Endothelial cell of umbilical vein (primary cell): ENCODE measurements around the gene SEH1L.

Experiments
- CTCF ChIP-seq, 2 donors: IDR thresholded peaks; 1 replicate in 1 of 2; 2 replicates in 1 of 2; pipeline ENCODE4 v1.5.1; 2011; ENCODE audit warnings: low read length in 2 of 2, mild to moderate bottlenecking in 2 of 2, moderate library complexity in 2 of 2, control low read depth in 1 of 2, inconsistent platforms in 1 of 2, low read depth in 1 of 2; ENCODE audit not compliant: insufficient read depth in 1 of 2; ENCODE audit errors: extremely low read depth in 1 of 2
- EZH2 ChIP-seq: IDR thresholded peaks from 2 replicates; pipeline ENCODE4 v1.6.1; 2012; ENCODE audit warnings: borderline replicate concordance, low read depth, mild to moderate bottlenecking, moderate library complexity, low read length, inconsistent platforms; ENCODE audit not compliant: severe bottlenecking
- GATA2 ChIP-seq: IDR thresholded peaks from 2 replicates; pipeline ENCODE4 v1.7.0; 2011; ENCODE audit warnings: low read depth, mild to moderate bottlenecking, moderate library complexity, mixed read lengths, low read length; ENCODE audit not compliant: insufficient read length, insufficient read depth
- MAX ChIP-seq: IDR thresholded peaks from 2 replicates; pipeline ENCODE4 v1.6.1; 2011; ENCODE audit not compliant: insufficient read depth, insufficient read length
- POLR2A ChIP-seq: IDR thresholded peaks from 2 replicates; pipeline ENCODE4 v1.6.1; 2012; ENCODE audit warnings: low read depth, mild to moderate bottlenecking, control low read depth, low read length
- POLR2AphosphoS5 ChIP-seq: IDR thresholded peaks from 2 replicates; pipeline ENCODE4 v1.6.1; 2012; ENCODE audit warnings: low read depth, mild to moderate bottlenecking, control low read depth, low read length, moderate library complexity; ENCODE audit not compliant: insufficient read depth

- no peak for TF ChIP-seq CTCF (IDR thresholded peaks at IDR 0.05; ENCODE audit: extremely low read depth in 1 of 2, insufficient read depth in 1 of 2, low read depth in 1 of 2, low read length in 2 of 2)
- no peak for TF ChIP-seq POLR2A
- TF ChIP-seq EZH2: no peak
- no peak for TF ChIP-seq POLR2AphosphoS5
- TF ChIP-seq MAX: no peak
- no peak for TF ChIP-seq GATA2
These were observed 66.4 kb downstream of the SEH1L start for GRCh38 chr18:13014232-13014631.
